ENCODE results near the gene CNOT10. TPM values are rescaled to one million over a fixed set of nuclear protein-coding genes. Genes with fewer than 3 reads are reported as not detected.

CNOT10 gene
- total RNA-seq, 1 donor from 2014 or later: 7.6 TPM

DNA sequence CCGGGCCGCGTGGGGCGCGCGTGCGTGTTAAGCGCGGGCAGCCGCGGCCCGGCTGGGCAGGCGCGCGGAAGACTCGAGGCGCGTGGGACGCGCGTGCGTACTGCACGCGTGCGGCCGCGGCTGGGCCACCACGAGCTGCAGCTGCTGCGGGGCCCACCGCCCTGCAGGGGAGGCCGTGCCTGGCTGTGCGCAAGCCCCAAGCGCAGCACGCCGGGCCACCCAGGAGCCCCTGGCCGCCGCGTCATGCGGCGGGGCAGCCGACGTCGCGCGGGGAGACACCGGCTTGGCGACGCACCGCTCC is 132.2 kb downstream of the CNOT10 start:
- H3K36me3 ChIP-seq: no peaks in the 10 kb centered on the region
- no peak for DNase-seq (ENCODE audit: low spot score in 2 of 2)
- peak overlapping the region; percentile 51 to 62 for H3K4me3 ChIP-seq
- H3K9me3 ChIP-seq: no peaks in the 10 kb centered on the region
- H3K27ac ChIP-seq: no peak overlapping the region
- H3K4me1 ChIP-seq: peaks cover 5 to 14% of the 10 kb centered on the region in 2 donors
- intact Hi-C loops (cut with DNase I): no loop called here
- TF ChIP-seq, protein P1, sequence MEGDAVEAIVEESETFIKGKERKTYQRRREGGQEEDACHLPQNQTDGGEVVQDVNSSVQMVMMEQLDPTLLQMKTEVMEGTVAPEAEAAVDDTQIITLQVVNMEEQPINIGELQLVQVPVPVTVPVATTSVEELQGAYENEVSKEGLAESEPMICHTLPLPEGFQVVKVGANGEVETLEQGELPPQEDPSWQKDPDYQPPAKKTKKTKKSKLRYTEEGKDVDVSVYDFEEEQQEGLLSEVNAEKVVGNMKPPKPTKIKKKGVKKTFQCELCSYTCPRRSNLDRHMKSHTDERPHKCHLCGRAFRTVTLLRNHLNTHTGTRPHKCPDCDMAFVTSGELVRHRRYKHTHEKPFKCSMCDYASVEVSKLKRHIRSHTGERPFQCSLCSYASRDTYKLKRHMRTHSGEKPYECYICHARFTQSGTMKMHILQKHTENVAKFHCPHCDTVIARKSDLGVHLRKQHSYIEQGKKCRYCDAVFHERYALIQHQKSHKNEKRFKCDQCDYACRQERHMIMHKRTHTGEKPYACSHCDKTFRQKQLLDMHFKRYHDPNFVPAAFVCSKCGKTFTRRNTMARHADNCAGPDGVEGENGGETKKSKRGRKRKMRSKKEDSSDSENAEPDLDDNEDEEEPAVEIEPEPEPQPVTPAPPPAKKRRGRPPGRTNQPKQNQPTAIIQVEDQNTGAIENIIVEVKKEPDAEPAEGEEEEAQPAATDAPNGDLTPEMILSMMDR (IDR thresholded peaks at IDR 0.05): no peak
- H3K27me3 ChIP-seq: peaks cover 11% of the 10 kb centered on the region

DNA sequence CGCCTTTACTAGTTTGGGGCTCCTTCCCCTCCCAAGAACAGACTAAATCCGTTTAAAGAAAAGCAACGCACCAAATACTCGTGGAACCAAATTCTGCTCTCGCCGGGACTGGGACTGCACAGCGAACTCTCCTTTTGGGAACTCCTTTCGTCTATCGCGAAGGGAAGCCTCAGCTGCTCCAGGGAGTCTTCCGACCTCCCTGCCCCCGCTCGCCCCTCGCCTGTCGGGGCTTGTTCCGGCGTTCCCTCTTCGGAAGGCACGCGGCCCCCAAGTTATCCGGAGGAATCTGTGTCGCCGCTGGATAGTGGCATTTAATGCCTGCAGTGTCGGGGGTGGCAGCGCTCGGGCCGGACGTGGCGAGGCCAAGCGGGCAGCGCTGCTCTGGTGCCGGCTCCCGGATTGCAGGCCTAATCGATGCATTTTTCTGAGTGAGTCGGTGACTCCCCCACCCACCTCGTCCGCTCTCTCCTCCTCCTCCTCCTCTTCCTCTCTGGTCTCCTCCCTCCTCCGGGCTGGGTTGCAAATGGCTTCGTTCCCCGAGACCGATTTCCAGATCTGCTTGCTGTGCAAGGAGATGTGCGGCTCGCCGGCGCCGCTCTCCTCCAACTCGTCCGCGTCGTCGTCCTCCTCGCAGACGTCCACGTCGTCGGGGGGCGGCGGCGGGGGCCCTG is 132.7 kb downstream of the CNOT10 start, which contains the start of gene TRIM71:
TSS of gene TRIM71 (plus strand) at position 440 of the 671 bp plus-strand sequence. CDS start at position 524, 84 bp downstream.
- H3K36me3 ChIP-seq: no peaks in the 10 kb centered on the region
- H3K27me3 ChIP-seq: peaks cover 11% of the 10 kb centered on the region
- DNase-seq (ENCODE audit: low spot score in 2 of 2): no peak
- H3K9me3 ChIP-seq: no peaks in the 10 kb centered on the region
- H3K4me1 ChIP-seq: peaks cover 5 to 14% of the 10 kb centered on the region in 2 donors
- intact Hi-C loops (cut with DNase I): no loop called here
- no peak within 1 kb of the TSS for H3K27ac ChIP-seq
- TF ChIP-seq, protein P1 (IDR thresholded peaks at IDR 0.05): no peak
- H3K4me3 ChIP-seq: peak within 1 kb of the TSS; percentile 51 to 62

DNA sequence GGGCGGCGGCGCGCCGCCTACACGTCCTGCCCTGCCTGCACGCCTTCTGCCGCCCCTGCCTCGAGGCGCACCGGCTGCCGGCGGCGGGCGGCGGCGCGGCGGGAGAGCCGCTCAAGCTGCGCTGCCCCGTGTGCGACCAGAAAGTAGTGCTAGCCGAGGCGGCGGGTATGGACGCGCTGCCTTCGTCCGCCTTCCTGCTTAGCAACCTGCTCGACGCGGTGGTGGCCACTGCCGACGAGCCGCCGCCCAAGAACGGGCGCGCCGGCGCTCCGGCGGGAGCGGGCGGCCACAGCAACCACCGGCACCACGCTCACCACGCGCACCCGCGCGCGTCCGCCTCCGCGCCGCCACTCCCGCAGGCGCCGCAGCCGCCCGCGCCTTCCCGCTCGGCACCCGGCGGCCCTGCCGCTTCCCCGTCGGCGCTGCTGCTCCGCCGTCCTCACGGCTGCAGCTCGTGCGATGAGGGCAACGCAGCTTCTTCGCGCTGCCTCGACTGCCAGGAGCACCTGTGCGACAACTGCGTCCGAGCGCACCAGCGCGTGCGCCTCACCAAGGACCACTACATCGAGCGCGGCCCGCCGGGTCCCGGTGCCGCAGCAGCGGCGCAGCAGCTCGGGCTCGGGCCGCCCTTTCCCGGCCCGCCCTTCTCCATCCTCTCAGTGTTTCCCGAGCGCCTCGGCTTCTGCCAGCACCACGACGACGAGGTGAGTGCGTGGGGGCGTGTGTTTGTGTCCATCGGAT is 133.4 kb downstream of the CNOT10 start:
- H3K4me1 ChIP-seq: peaks cover 5 to 14% of the 10 kb centered on the region in 2 donors
- TF ChIP-seq, protein P1 (IDR thresholded peaks at IDR 0.05): no peak
- no peaks in the 10 kb centered on the region for H3K9me3 ChIP-seq
- H3K27ac ChIP-seq: no peak overlapping the region
- peaks cover 11% of the 10 kb centered on the region for H3K27me3 ChIP-seq
- DNase-seq (ENCODE audit: low spot score in 2 of 2): no peak
- peak overlapping the region; percentile 51 to 62 for H3K4me3 ChIP-seq
- no peaks in the 10 kb centered on the region for H3K36me3 ChIP-seq
- intact Hi-C loops (cut with DNase I): no loop called here

- intact Hi-C loops (cut with DNase I): no loop called here
- TF ChIP-seq, protein P1 (IDR thresholded peaks at IDR 0.05): no peak
- no peak for DNase-seq (ENCODE audit: low spot score in 2 of 2)
- peak overlapping the region in 1 of 2 donors; percentile 62 for H3K4me3 ChIP-seq
- peaks cover 5 to 14% of the 10 kb centered on the region in 2 donors for H3K4me1 ChIP-seq
- H3K27ac ChIP-seq: no peak overlapping the region
- no peaks in the 10 kb centered on the region for H3K36me3 ChIP-seq
- H3K27me3 ChIP-seq: peaks cover 11% of the 10 kb centered on the region
- H3K9me3 ChIP-seq: no peaks in the 10 kb centered on the region
Measured at GRCh38 chr3:32818970-32819511, 134.1 kb downstream of the CNOT10 start.

- no peaks in the 10 kb centered on the region for H3K36me3 ChIP-seq
- H3K27me3 ChIP-seq: peaks cover 11% of the 10 kb centered on the region
- no peaks in the 10 kb centered on the region for H3K9me3 ChIP-seq
- no peak overlapping the region for H3K4me3 ChIP-seq
- intact Hi-C loops (cut with DNase I): no loop called here
- no peak overlapping the region for H3K27ac ChIP-seq
- peaks cover 5 to 14% of the 10 kb centered on the region in 2 donors for H3K4me1 ChIP-seq
- TF ChIP-seq, protein P1 (IDR thresholded peaks at IDR 0.05): no peak
- no peak for DNase-seq (ENCODE audit: low spot score in 2 of 2)
Measured at GRCh38 chr3:32819551-32820348, 134.8 kb downstream of the CNOT10 start.
